GM23338 (cell line): ENCODE results near the gene MKRN2OS. TPM values are rescaled to one million over a fixed set of nuclear protein-coding genes. Genes with fewer than 3 reads are reported as not detected.

Experiments
- polyA plus RNA-seq: library from polyadenylated mRNA; unstranded; fragments of >200 nt; fragmentation: Nextera tagmentation; extraction: Ambion mirVana; gene quantifications from 2 replicates; pipeline ENCODE4 v1.2.1, GENCODE V29; 2016
- small RNA-seq: library from RNA; depleted of rRNA; stranded (forward); fragments of <200 nt; gene quantifications from one replicate; pipeline ENCODE3, GENCODE V24; 2014; ENCODE audit warnings: low replicate concordance
- total RNA-seq: library from RNA; depleted of rRNA; stranded (reverse); fragments of >200 nt; shearing (Covaris generic); gene quantifications from 2 replicates; pipeline ENCODE4 v1.2.3, GENCODE V29; 2014; rRNA removed

MKRN2OS gene
- total and polyA plus RNA-seq, 2 experiments from 2014 or later, result 0.55 TPM; not detected in 1

Small RNAs within 50 kb of the gene (small RNA-seq; reads per million reads assigned to genes)
- gene RF00017 (not detected), gene RNA5SP123 (0.12 reads per million), gene RNU6-377P (not detected)

Other genes starting within 250 kb of the MKRN2OS start
- gene TSEN2, start 61.0 kb downstream of the MKRN2OS start, total RNA-seq, result 25.8 and 27.7 TPM in 2 replicates
- gene TSEN2, start 61.0 kb downstream of the MKRN2OS start, polyA plus RNA-seq, result 24.1 and 30.0 TPM in 2 replicates
- gene MKRN2, start 11.6 kb upstream of the MKRN2OS start, total RNA-seq, result 21.6 and 24.6 TPM in 2 replicates
- 9.1 and 11.4 TPM in 2 replicates for gene MKRN2, start 11.6 kb upstream of the MKRN2OS start, polyA plus RNA-seq
- 123 and 135 TPM in 2 replicates for gene RAF1, start 118.6 kb upstream of the MKRN2OS start, total RNA-seq
- 35.6 and 39.5 TPM in 2 replicates for gene RAF1, start 118.6 kb upstream of the MKRN2OS start, polyA plus RNA-seq
- gene TMEM40, start 213.8 kb upstream of the MKRN2OS start, total RNA-seq, result 0.14 TPM in 1 of 2 replicates, not detected in the other
- 0.48 and 0.56 TPM in 2 replicates for gene TMEM40, start 213.8 kb upstream of the MKRN2OS start, polyA plus RNA-seq